Skeletal muscle tissue (tissue), 4 donors: ENCODE results near the gene HECTD3. TPM values are rescaled to one million over a fixed set of nuclear protein-coding genes. Genes with fewer than 3 reads are reported as not detected.
"Not testable (repeated sequence)": the region's sequence is repeated elsewhere in the genome, so short reads cannot be mapped to it uniquely, and the experiment has no call there.

Experiments
- H3K27ac ChIP-seq: one replicate; pipeline ENCODE4 v1.7.0; 2013; ENCODE audit warnings: mild to moderate bottlenecking, low read depth, low read length, inconsistent platforms
- H3K27me3 ChIP-seq, 3 donors: one replicate each; pipeline ENCODE4 v1.7.0; 2013; ENCODE audit warnings: low read length in 3 of 3; ENCODE audit not compliant: control insufficient read depth in 3 of 3, insufficient read depth in 3 of 3
- H3K36me3 ChIP-seq, 3 donors: one replicate each; pipeline ENCODE4 v1.7.0; 2013; ENCODE audit warnings: low read length in 3 of 3; ENCODE audit not compliant: control insufficient read depth in 3 of 3, insufficient read depth in 3 of 3
- H3K4me1 ChIP-seq, 3 donors: one replicate each; pipeline ENCODE4 v1.7.0; 2013; ENCODE audit warnings: low read length in 3 of 3, mild to moderate bottlenecking in 3 of 3; ENCODE audit not compliant: control insufficient read depth in 3 of 3, insufficient read depth in 3 of 3
- H3K4me3 ChIP-seq, 3 donors: one replicate each; pipeline ENCODE4 v1.7.0; 2013; ENCODE audit warnings: low read length in 3 of 3
- H3K9ac ChIP-seq, 3 donors: one replicate each; pipeline ENCODE4 v1.7.0; 2013; ENCODE audit warnings: low read length in 3 of 3, mild to moderate bottlenecking in 3 of 3, moderate library complexity in 2 of 3, low read depth in 1 of 3
- H3K9me3 ChIP-seq, 3 donors: one replicate each; pipeline ENCODE4 v1.7.0; 2013; ENCODE audit warnings: low read length in 3 of 3; ENCODE audit not compliant: control insufficient read depth in 3 of 3
- total RNA-seq: library from RNA; depleted of rRNA; stranded (reverse); fragments of >200 nt; gene quantifications from one replicate; pipeline ENCODE4 v1.2.3, GENCODE V29; 2014
- donor health status: Osteomylitis.

HECTD3 gene
- total RNA-seq, 1 donor from 2014 or later: 8.9 TPM

- Histone ChIP-seq H3K9ac (no peak overlapping the region), H3K4me1 (no peaks in the 10 kb centered on the region), H3K36me3 (peaks cover 0 to 5% (median 2%) of the 10 kb centered on the region in 3 donors), H3K27ac (no peak overlapping the region), H3K4me3 (no peak overlapping the region), H3K9me3 (no peaks in the 10 kb centered on the region), H3K27me3 (no peaks in the 10 kb centered on the region)
Observed at GRCh38 chr1:44962729-44963128, 48.4 kb downstream of the HECTD3 start.

- H3K27ac ChIP-seq, H3K9me3 ChIP-seq, H3K4me3 ChIP-seq, H3K9ac ChIP-seq, H3K36me3 ChIP-seq, H3K27me3 ChIP-seq, H3K4me1 ChIP-seq: not testable (repeated sequence)
Observed at GRCh38 chr1:44962022-44962421, 49.1 kb downstream of the HECTD3 start.

- H3K36me3 ChIP-seq, H3K4me1 ChIP-seq, H3K9me3 ChIP-seq, H3K9ac ChIP-seq, H3K27ac ChIP-seq, H3K4me3 ChIP-seq, H3K27me3 ChIP-seq: not testable (repeated sequence)
Observed at GRCh38 chr1:44957566-44957965, 53.6 kb downstream of the HECTD3 start.

GRCh38 chr1:44956077-44956476 is 55.0 kb downstream of the HECTD3 start:
- not testable (repeated sequence) for H3K4me3 ChIP-seq, H3K27me3 ChIP-seq, H3K36me3 ChIP-seq, H3K27ac ChIP-seq, H3K9ac ChIP-seq, H3K4me1 ChIP-seq, H3K9me3 ChIP-seq

Other genes starting within 250 kb of the HECTD3 start
- 1,786 TPM for gene RPS8, start 235.8 kb downstream of the HECTD3 start, total RNA-seq
- gene BEST4, start 223.2 kb downstream of the HECTD3 start, total RNA-seq: not detected
- gene PLK3, start 210.9 kb downstream of the HECTD3 start, total RNA-seq: 6.8 TPM
- gene DYNLT4, start 204.0 kb downstream of the HECTD3 start, total RNA-seq: not detected
- gene BTBD19, start 202.8 kb downstream of the HECTD3 start, total RNA-seq: 5.7 TPM
- 1.6 TPM for gene PTCH2, start 168.1 kb downstream of the HECTD3 start, total RNA-seq
- gene EIF2B3, start 24.7 kb downstream of the HECTD3 start, total RNA-seq: 34.4 TPM
- gene UROD, start 930 bp upstream of the HECTD3 start, total RNA-seq: 149 TPM
- 0.52 TPM for gene ZSWIM5, start 195.3 kb upstream of the HECTD3 start, total RNA-seq